GM12892 (cell line): ENCODE results near the gene CDH4.

Experiments
- DNase-seq: peaks from one replicate; pipeline ENCODE4 v3.0.0; 2011; ENCODE audit not compliant: insufficient read length
- FAIRE-seq: peaks from 2 replicates; lab custom pipeline; 2011; peaks lifted over from hg19 to GRCh38; lab: Jason Lieb, UNC
- POLR2A ChIP-seq: IDR thresholded peaks from 2 replicates; pipeline ENCODE4 v1.6.1; 2011; ENCODE audit warnings: low read depth, low read length, control low read depth
- POLR2AphosphoS5 ChIP-seq: IDR thresholded peaks from 2 replicates; pipeline ENCODE4 v1.6.1; 2011; ENCODE audit warnings: low read depth, low read length, control low read depth
- TAF1 ChIP-seq: IDR thresholded peaks from 2 replicates; pipeline ENCODE4 v1.6.1; 2011; ENCODE audit warnings: low read depth, mild to moderate bottlenecking, control low read depth, low read length, borderline replicate concordance

The CDH4 gene

GRCh38 chr20:61407561-61407960 lies 155.5 kb downstream of the CDH4 start:
- FAIRE-seq (no peak), DNase-seq (no peak)

GRCh38 chr20:61408951-61409740 lies 157.1 kb downstream of the CDH4 start:
- DNase-seq (no peak), FAIRE-seq (no peak)
- TF ChIP-seq POLR2AphosphoS5 (no peak), POLR2A (no peak), TAF1 (no peak)

More at GRCh38 chr20:61407561-61407960, 155.5 kb downstream of the CDH4 start:
- TF ChIP-seq POLR2A (no peak), POLR2AphosphoS5 (no peak), TAF1 (no peak)

GRCh38 chr20:61411743-61412142 lies 159.7 kb downstream of the CDH4 start:
- DNase-seq (no peak), FAIRE-seq (no peak)
- no peak for TF ChIP-seq POLR2A
- TF ChIP-seq TAF1 = no peak
- no peak for TF ChIP-seq POLR2AphosphoS5

DNA sequence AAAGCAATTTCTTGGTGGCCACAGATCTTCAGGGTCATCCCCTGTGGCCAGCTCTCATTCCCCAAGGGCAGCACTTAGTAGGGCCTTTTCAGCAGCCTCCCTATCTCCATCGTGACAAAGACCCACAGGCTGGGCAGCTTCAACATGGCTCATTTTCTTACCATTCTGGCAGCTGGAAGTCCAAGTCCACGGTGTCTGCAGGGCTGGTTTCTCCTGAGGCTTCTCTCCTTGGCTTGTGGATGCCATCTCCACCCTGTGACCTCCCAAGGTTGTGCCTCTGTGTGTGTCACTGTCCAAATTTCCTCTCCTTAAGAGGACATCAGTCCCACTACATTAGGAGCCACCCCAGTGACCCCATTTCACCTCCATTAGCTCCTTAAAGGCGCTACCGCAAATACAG lies 161.7 kb downstream of the CDH4 start:
- FAIRE-seq (no peak), DNase-seq (no peak)
- TF ChIP-seq POLR2A (no peak), POLR2AphosphoS5 (no peak), TAF1 (no peak)

GRCh38 chr20:61414455-61414991 lies 162.5 kb downstream of the CDH4 start:
- FAIRE-seq = no peak
- TF ChIP-seq POLR2AphosphoS5 (no peak), TAF1 (no peak), POLR2A (no peak)
- DNase-seq = no peak

GRCh38 chr20:61416546-61416945 lies 164.5 kb downstream of the CDH4 start:
- TF ChIP-seq POLR2AphosphoS5 (no peak), POLR2A (no peak), TAF1 (no peak)

DNA sequence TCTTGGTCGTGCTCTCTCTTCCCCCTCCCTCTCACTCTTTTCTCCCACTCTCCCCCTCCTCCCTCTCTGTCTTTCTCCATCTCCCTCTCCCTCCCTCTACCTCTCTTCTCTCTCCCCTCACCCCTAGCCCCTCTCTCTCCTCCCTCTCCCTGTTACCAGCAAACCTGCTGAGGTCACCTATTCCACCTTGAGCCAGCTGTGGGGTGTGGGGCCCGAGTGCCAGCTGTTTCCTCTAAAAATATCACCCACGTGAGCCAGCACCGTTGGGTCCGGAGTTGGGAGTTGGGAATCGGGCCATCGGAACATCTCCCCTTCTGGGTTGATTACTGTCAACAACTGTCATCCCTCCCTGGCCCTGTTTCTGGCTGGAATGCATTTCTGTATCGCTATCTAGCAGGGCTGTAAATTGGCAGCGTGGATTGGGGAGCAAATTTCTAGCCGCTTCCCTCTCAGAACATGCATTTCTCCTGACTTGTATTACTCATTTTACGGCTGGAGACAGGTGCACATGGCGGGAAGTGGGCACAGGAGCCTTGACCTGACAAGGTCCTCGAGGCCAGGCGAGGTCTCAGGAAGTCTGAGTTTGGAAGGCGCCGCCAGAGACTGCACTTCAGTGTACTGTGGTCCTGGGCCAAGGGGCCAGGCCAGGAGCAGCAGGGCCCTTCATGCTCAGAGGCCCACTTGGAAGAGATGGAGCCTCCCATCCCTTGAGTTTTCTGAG lies 165.3 kb downstream of the CDH4 start:
- no peak for DNase-seq
- no peak for FAIRE-seq
- TF ChIP-seq POLR2A (no peak), TAF1 (no peak), POLR2AphosphoS5 (no peak)

More at GRCh38 chr20:61416546-61416945, 164.5 kb downstream of the CDH4 start:
- FAIRE-seq = no peak
- no peak for DNase-seq

DNA sequence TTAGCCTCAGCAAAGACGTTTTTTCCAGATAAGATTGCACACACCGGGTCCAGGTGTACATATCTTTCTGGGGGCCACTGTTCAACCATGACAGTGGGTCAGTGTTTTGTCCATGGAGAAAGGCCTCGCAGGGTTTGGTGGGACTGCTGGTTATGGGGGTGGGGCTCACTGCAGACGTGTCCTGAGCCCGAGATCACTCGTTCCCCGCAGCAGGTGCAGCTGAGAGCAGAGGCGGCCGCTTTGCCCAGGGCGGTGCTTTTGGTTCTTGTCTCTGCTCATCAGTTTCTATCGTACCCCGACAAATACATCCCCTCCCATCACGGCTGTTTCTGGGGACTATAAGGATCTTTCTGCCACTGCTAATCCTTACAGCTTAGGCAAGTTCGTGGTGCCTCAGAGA lies 166.9 kb downstream of the CDH4 start:
- no peak for FAIRE-seq

DNA sequence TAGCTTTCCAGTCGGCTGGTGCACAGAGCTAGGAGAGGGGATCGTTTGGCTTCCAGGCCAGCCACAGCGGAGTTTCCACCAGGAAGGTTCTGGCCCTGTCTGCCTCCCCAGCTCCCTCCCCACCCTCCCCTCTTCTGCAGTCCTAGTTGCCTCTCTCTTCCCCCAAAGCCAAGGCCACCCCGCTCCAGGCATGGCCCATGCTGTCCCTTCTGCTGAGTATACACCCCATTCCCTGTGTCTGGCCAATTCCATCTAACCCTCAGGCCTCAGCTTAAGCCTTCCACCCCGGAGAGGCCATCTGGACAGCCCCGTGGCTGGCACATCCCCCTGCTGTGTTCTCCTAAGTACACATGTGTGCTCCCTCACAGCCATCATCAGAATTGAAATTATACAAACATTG lies 167.4 kb downstream of the CDH4 start:
- DNase-seq (no peak), FAIRE-seq (no peak)
- TF ChIP-seq POLR2AphosphoS5 (no peak), POLR2A (no peak)

More for the DNA sequence above, 166.9 kb downstream of the CDH4 start:
- DNase-seq = no peak
- TF ChIP-seq TAF1 = no peak
- no peak for TF ChIP-seq POLR2AphosphoS5
- no peak for TF ChIP-seq POLR2A

DNA sequence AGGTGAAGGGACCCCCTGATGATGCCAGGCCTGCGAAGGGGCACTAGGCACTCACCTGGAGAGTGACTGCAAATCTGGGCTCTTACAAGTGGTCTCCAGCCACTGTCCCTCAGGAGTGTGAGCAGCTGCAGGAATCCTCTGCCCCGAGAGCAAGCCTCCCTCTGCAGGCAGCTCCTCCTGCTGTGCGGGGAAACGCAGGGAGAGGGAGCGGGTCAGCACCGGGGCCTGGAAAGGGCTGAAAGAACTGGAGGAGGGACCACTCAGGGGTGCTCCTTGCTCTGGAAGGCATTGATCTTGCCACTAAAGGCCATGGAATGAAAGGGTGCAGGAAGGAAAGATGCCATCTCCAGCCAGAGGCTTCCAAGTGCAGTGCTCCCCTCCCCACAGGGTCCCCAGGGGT lies 168.0 kb downstream of the CDH4 start:
- DNase-seq = no peak
- FAIRE-seq = no peak
- TF ChIP-seq POLR2AphosphoS5 = no peak
- no peak for TF ChIP-seq TAF1
- no peak for TF ChIP-seq POLR2A

- DNase-seq (no peak), FAIRE-seq (no peak)
- TF ChIP-seq POLR2AphosphoS5 (no peak), POLR2A (no peak), TAF1 (no peak)
Measured at GRCh38 chr20:61420781-61421180, 168.7 kb downstream of the CDH4 start.

GRCh38 chr20:61422636-61423425 lies 170.8 kb downstream of the CDH4 start:
- FAIRE-seq (no peak), DNase-seq (no peak)

More at GRCh38 chr20:61422636-61423425, 170.8 kb downstream of the CDH4 start:
- no peak for TF ChIP-seq POLR2AphosphoS5
- TF ChIP-seq POLR2A = no peak
- no peak for TF ChIP-seq TAF1
